Left ventricle myocardium inferior (tissue), 1 donor: ENCODE data around the gene IQGAP1. TPM values are rescaled to one million over a fixed set of nuclear protein-coding genes. Genes with fewer than 3 reads are reported as not detected.
A peak's percentile ranks its signal among the peaks of the same experiment; 100 is the strongest.

Source experiments
- DNase-seq: peaks from one replicate; pipeline ENCODE4 v3.0.0-alpha.2; 2020
- H3K27ac ChIP-seq: fragments of 200-600 bp; replicated peaks from 2 replicates; pipeline ENCODE4 v1.8.0; 2021
- H3K27me3 ChIP-seq: fragments of 200-600 bp; 2 replicates; pipeline ENCODE4 v1.8.0; 2021; ENCODE audit warnings: low read depth
- H3K36me3 ChIP-seq: fragments of 200-600 bp; 2 replicates; pipeline ENCODE4 v1.8.0; 2021
- H3K4me1 ChIP-seq: fragments of 200-600 bp; 2 replicates; pipeline ENCODE4 v1.8.0; 2021
- H3K4me3 ChIP-seq: fragments of 200-600 bp; 2 replicates; pipeline ENCODE4 v1.8.0; 2021; ENCODE audit warnings: mild to moderate bottlenecking, moderate library complexity
- H3K9me3 ChIP-seq: fragments of 200-600 bp; replicated peaks from 2 replicates; pipeline ENCODE4 v1.8.0; 2021
- CTCF ChIP-seq: fragments of 200-600 bp; IDR thresholded peaks from 2 replicates; pipeline ENCODE4 v1.8.0; 2021; ENCODE audit warnings: antibody characterized with exemption, mild to moderate bottlenecking, borderline replicate concordance
- intact Hi-C: fragments of 100-400 bp; cut with micrococcal nuclease; formaldehyde crosslinking; loops from one replicate; pipeline ENCODE4 v1.11.0; 2022
- total RNA-seq: library from RNA; stranded (reverse); fragmentation: NEBNext Ultra II Directional; extraction: Animal tissue kit (Norgen Biotek cat#: 25700); gene quantifications from one replicate; pipeline ENCODE4 v1.2.1, GENCODE V29; 2021
- donor health status: DM: no; HTN: yes; CAD: no; lungs with severe emphysema.

Gene IQGAP1
- total RNA-seq, 1 donor from 2014 or later = 39.2 TPM

- DNase-seq = no peak
- peaks cover 68% of the 10 kb centered on the region for H3K4me1 ChIP-seq
- H3K27me3 ChIP-seq = no peaks in the 10 kb centered on the region
- intact Hi-C loops = no loop called here
- H3K36me3 ChIP-seq = peaks cover 35% of the 10 kb centered on the region
- H3K27ac ChIP-seq = peak overlapping the region; percentile 36
- H3K9me3 ChIP-seq = no peaks in the 10 kb centered on the region
- TF ChIP-seq CTCF = no peak
- no peak overlapping the region for H3K4me3 ChIP-seq
Observed at GRCh38 chr15:90539789-90540188, 151.7 kb downstream of the IQGAP1 start.

- no peak overlapping the region for H3K4me3 ChIP-seq
- peaks cover 58% of the 10 kb centered on the region for H3K4me1 ChIP-seq
- peaks cover 38% of the 10 kb centered on the region for H3K36me3 ChIP-seq
- no peaks in the 10 kb centered on the region for H3K27me3 ChIP-seq
- DNase-seq = no peak
- H3K9me3 ChIP-seq = no peaks in the 10 kb centered on the region
- TF ChIP-seq CTCF = no peak
- intact Hi-C loops = no loop called here
- H3K27ac ChIP-seq = no peak overlapping the region
Observed at GRCh38 chr15:90540768-90541167, 152.7 kb downstream of the IQGAP1 start.

GRCh38 chr15:90545095-90545494 lies 157.1 kb downstream of the IQGAP1 start:
- intact Hi-C loops = no loop called here
- no peak for TF ChIP-seq CTCF
- DNase-seq = no peak
- Histone ChIP-seq H3K4me3 (no peak overlapping the region), H3K36me3 (peaks cover 41% of the 10 kb centered on the region), H3K27ac (no peak overlapping the region), H3K4me1 (peaks cover 34% of the 10 kb centered on the region), H3K9me3 (no peaks in the 10 kb centered on the region), H3K27me3 (no peaks in the 10 kb centered on the region)

- Histone ChIP-seq H3K36me3 (peaks cover 20% of the 10 kb centered on the region), H3K27ac (peak overlapping the region; percentile 55)
- intact Hi-C loops = no loop called here
Observed at GRCh38 chr15:90547540-90547939, 159.5 kb downstream of the IQGAP1 start.

GRCh38 chr15:90550919-90551318 lies 162.9 kb downstream of the IQGAP1 start:
- Histone ChIP-seq H3K4me1 (peaks cover 70% of the 10 kb centered on the region), H3K36me3 (peaks cover 7% of the 10 kb centered on the region), H3K4me3 (no peak overlapping the region), H3K27me3 (no peaks in the 10 kb centered on the region), H3K27ac (peak overlapping the region; percentile 87), H3K9me3 (no peaks in the 10 kb centered on the region)
- TF ChIP-seq CTCF = no peak
- no peak for DNase-seq
- intact Hi-C loops = no loop called here

More at GRCh38 chr15:90547540-90547939, 159.5 kb downstream of the IQGAP1 start:
- no peak for DNase-seq
- peaks cover 45% of the 10 kb centered on the region for H3K4me1 ChIP-seq
- H3K4me3 ChIP-seq = no peak overlapping the region
- H3K27me3 ChIP-seq = no peaks in the 10 kb centered on the region
- no peak for TF ChIP-seq CTCF
- no peaks in the 10 kb centered on the region for H3K9me3 ChIP-seq

Other genes starting within 250 kb of the IQGAP1 start
- gene SEMA4B, start 186.9 kb upstream of the IQGAP1 start, total RNA-seq = 22.7 TPM
- 69.6 TPM for gene CIB1, start 154.3 kb upstream of the IQGAP1 start, total RNA-seq
- gene GDPGP1, start 154.0 kb upstream of the IQGAP1 start, total RNA-seq = 15.5 TPM
- 0.19 TPM for gene TTLL13, start 138.7 kb upstream of the IQGAP1 start, total RNA-seq
- 120 TPM for gene NGRN, start 122.6 kb upstream of the IQGAP1 start, total RNA-seq
- 4.7 TPM for gene ZNF774, start 36.0 kb upstream of the IQGAP1 start, total RNA-seq
- gene CRTC3, start 141.7 kb downstream of the IQGAP1 start, total RNA-seq = 24.1 TPM